Measurements from ENCODE around the gene HECTD4.

GRCh38 chr12:112194601-112195247 is 187.5 kb downstream of the HECTD4 start:
- TF ChIP-seq CTCF (IDR thresholded peaks at IDR 0.05) (no peak), EZH2 (IDR thresholded peaks at IDR 0.05; ENCODE audit: borderline replicate concordance, insufficient read depth, low read depth, low read length, poor library complexity, severe bottlenecking) (no peak)

Data from B cell (primary cell).